Smooth muscle cell (in vitro differentiated cells): Measurements from ENCODE around the gene PRAMEF1. TPM values are rescaled to one million over a fixed set of nuclear protein-coding genes. Genes with fewer than 3 reads are reported as not detected.

ENCODE experiments used
- DNase-seq: peaks from one replicate; lab custom pipeline; 2025; ENCODE audit not compliant: unreplicated experiment; lab: John Stamatoyannopoulos, UW
- H2AFZ ChIP-seq: fragments of 200-600 bp; sonication (generic); 2 replicates; pipeline ENCODE4 v1.6.0; 2016; ENCODE audit warnings: antibody characterized with exemption, low read depth, mild to moderate bottlenecking
- H3F3A ChIP-seq: fragments of 200-600 bp; sonication (generic); 2 replicates; pipeline ENCODE4 v1.6.0; 2017; ENCODE audit warnings: antibody characterized with exemption, low read depth
- H3K27ac ChIP-seq: fragments of 200-600 bp; sonication (generic); 2 replicates; pipeline ENCODE4 v1.5.1; 2016; ENCODE audit warnings: low read depth, mild to moderate bottlenecking
- H3K27me3 ChIP-seq: fragments of 200-600 bp; sonication (generic); 2 replicates; pipeline ENCODE4 v1.6.1; 2016; ENCODE audit warnings: low read depth, mild to moderate bottlenecking
- H3K36me3 ChIP-seq: fragments of 200-600 bp; sonication (generic); 2 replicates; pipeline ENCODE4 v1.5.1; 2016; ENCODE audit warnings: low read depth
- H3K4me1 ChIP-seq: fragments of 200-600 bp; sonication (generic); 2 replicates; pipeline ENCODE4 v1.5.1; 2016; ENCODE audit warnings: low read depth
- H3K4me2 ChIP-seq: fragments of 200-600 bp; sonication (generic); 2 replicates; pipeline ENCODE4 v1.6.0; 2016; ENCODE audit warnings: mild to moderate bottlenecking
- H3K4me3 ChIP-seq: fragments of 200-600 bp; sonication (generic); 2 replicates; pipeline ENCODE4 v1.5.1; 2016; ENCODE audit warnings: mild to moderate bottlenecking
- H3K79me2 ChIP-seq: fragments of 200-600 bp; sonication (generic); 2 replicates; pipeline ENCODE4 v1.6.0; 2016; ENCODE audit warnings: low read depth, mild to moderate bottlenecking
- H3K9ac ChIP-seq: fragments of 200-600 bp; sonication (generic); 2 replicates; pipeline ENCODE4 v1.6.0; 2016; ENCODE audit warnings: low read depth
- H3K9me3 ChIP-seq: fragments of 200-600 bp; sonication (generic); replicated peaks from 2 replicates; pipeline ENCODE4 v1.5.1; 2016; ENCODE audit warnings: low read depth
- H4K20me1 ChIP-seq: fragments of 200-600 bp; sonication (generic); 2 replicates; pipeline ENCODE4 v1.6.0; 2016; ENCODE audit warnings: low read depth
- CTCF ChIP-seq: fragments of 200-600 bp; sonication (generic); IDR thresholded peaks from 2 replicates; pipeline ENCODE4 v1.5.1; 2017; ENCODE audit warnings: borderline replicate concordance, mild to moderate bottlenecking, antibody characterized with exemption; ENCODE audit not compliant: insufficient read depth, poor library complexity, severe bottlenecking
- WGBS: methylation state at CpG from one replicate; pipeline ENCODE4 v1.1.7; 2016; ENCODE audit warnings: low lambda C conversion rate; 5-methylcytosine and 5-hydroxymethylcytosine counted together
- polyA plus RNA-seq: library from polyadenylated mRNA; unstranded; fragments of >200 nt; fragmentation: Nextera tagmentation; extraction: Ambion mirVana; gene quantifications from 2 replicates; pipeline ENCODE4 v1.2.1, GENCODE V29; 2016
- total RNA-seq: library from RNA; depleted of rRNA; stranded (reverse); fragments of >200 nt; gene quantifications from 2 replicates; pipeline ENCODE4 v1.2.3, GENCODE V29; 2014

The PRAMEF1 gene
- total and polyA plus RNA-seq, 2 experiments from 2014 or later, result not detected

GRCh38 chr1:12757836-12758235 lies 33.4 kb upstream of the PRAMEF1 start:
- TF ChIP-seq CTCF, result no peak
- no peak overlapping the region for H3K4me2 ChIP-seq
- H3F3A ChIP-seq, result no peaks in the 10 kb centered on the region
- no peak overlapping the region for H3K4me3 ChIP-seq
- H3K4me1 ChIP-seq, result no peaks in the 10 kb centered on the region
- WGBS, result 80% methylated on average over 6 of the region's 6 CpGs
- H3K9me3 ChIP-seq, result no peaks in the 10 kb centered on the region
- H4K20me1 ChIP-seq, result no peaks in the 10 kb centered on the region
- H3K27ac ChIP-seq, result no peak overlapping the region
- H3K79me2 ChIP-seq, result no peaks in the 10 kb centered on the region
- no peak overlapping the region for H3K9ac ChIP-seq
- no peaks in the 10 kb centered on the region for H3K27me3 ChIP-seq
- H2AFZ ChIP-seq, result no peak overlapping the region
- DNase-seq, result no peak
- no peaks in the 10 kb centered on the region for H3K36me3 ChIP-seq

GRCh38 chr1:12760256-12760795 lies 30.9 kb upstream of the PRAMEF1 start:
- Histone ChIP-seq H3K27me3 (no peaks in the 10 kb centered on the region), H3K36me3 (no peaks in the 10 kb centered on the region), H3K4me1 (no peaks in the 10 kb centered on the region), H3K4me3 (no peak overlapping the region), H3K27ac (no peak overlapping the region), H3K9ac (no peak overlapping the region), H2AFZ (no peak overlapping the region), H3K79me2 (no peaks in the 10 kb centered on the region), H4K20me1 (no peaks in the 10 kb centered on the region), H3K4me2 (no peak overlapping the region), H3F3A (no peaks in the 10 kb centered on the region), H3K9me3 (no peaks in the 10 kb centered on the region)
- DNase-seq, result no peak
- no peak for TF ChIP-seq CTCF
- WGBS, result 63% methylated on average over 7 of the region's 7 CpGs

- Histone ChIP-seq H3K9me3 (no peaks in the 10 kb centered on the region), H4K20me1 (no peaks in the 10 kb centered on the region), H2AFZ (no peak overlapping the region), H3F3A (no peaks in the 10 kb centered on the region), H3K4me2 (no peak overlapping the region), H3K27ac (no peak overlapping the region), H3K79me2 (no peaks in the 10 kb centered on the region), H3K36me3 (no peaks in the 10 kb centered on the region), H3K9ac (no peak overlapping the region), H3K4me1 (no peaks in the 10 kb centered on the region), H3K4me3 (no peak overlapping the region), H3K27me3 (no peaks in the 10 kb centered on the region)
- WGBS, result 88% methylated on average over 5 of the region's 5 CpGs
- no peak for DNase-seq
- TF ChIP-seq CTCF, result no peak
Measured at GRCh38 chr1:12761781-12762180, 29.4 kb upstream of the PRAMEF1 start.

DNA sequence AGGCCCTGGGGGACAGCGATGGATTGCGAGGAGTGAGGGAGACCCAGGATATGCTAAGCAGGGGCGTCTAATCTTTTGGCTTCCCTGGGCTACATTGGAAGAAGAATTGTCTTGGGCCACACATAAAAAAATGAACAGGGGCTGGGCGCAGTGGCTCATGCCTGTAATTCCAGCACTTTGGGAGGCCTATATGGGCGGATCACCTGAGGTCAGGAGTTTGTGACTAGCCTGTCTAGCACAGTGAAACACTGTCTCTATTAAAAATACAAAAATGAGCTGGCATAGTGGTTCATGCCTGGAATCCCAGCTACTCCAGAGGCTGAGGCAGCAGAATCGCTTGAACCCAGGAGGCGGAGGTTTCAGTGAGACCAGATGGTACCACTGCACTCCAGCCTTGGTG lies 28.4 kb upstream of the PRAMEF1 start:
- no peak overlapping the region for H3K9ac ChIP-seq
- DNase-seq, result no peak
- no peak overlapping the region for H2AFZ ChIP-seq
- TF ChIP-seq CTCF, result no peak
- H3K36me3 ChIP-seq, result no peaks in the 10 kb centered on the region
- H3K9me3 ChIP-seq, result no peaks in the 10 kb centered on the region
- no peak overlapping the region for H3K4me3 ChIP-seq
- WGBS, result 91% methylated on average over 7 of the region's 7 CpGs
- H3K27me3 ChIP-seq, result no peaks in the 10 kb centered on the region
- no peaks in the 10 kb centered on the region for H4K20me1 ChIP-seq
- no peak overlapping the region for H3K4me2 ChIP-seq
- no peaks in the 10 kb centered on the region for H3F3A ChIP-seq
- H3K27ac ChIP-seq, result no peak overlapping the region
- H3K4me1 ChIP-seq, result no peaks in the 10 kb centered on the region
- H3K79me2 ChIP-seq, result no peaks in the 10 kb centered on the region
